HG03175 (cell line): ENCODE measurements around the gene SUMF1.

ENCODE experiments used
- ATAC-seq: cut with Tn5 transposase; IDR thresholded peaks from one replicate; pipeline ENCODE4 v1.9.1; 2021; ENCODE audit warnings: mild to moderate bottlenecking, moderate library complexity; ENCODE audit not compliant: unreplicated experiment

Gene SUMF1

GRCh38 chr3:4418156-4418555, 48.9 kb downstream of the SUMF1 start:
- no peak for ATAC-seq

- ATAC-seq, result no peak
Measured at GRCh38 chr3:4417449-4417848, 49.6 kb downstream of the SUMF1 start.

- no peak for ATAC-seq
Measured at GRCh38 chr3:4416961-4417360, 50.1 kb downstream of the SUMF1 start.

GRCh38 chr3:4416427-4416945, 50.6 kb downstream of the SUMF1 start:
- ATAC-seq, result no peak

GRCh38 chr3:4413467-4413866, 53.6 kb downstream of the SUMF1 start:
- no peak for ATAC-seq

GRCh38 chr3:4411833-4412232, 55.2 kb downstream of the SUMF1 start:
- no peak for ATAC-seq

GRCh38 chr3:4411236-4411635, 55.8 kb downstream of the SUMF1 start:
- no peak for ATAC-seq

- ATAC-seq, result no peak
Measured at GRCh38 chr3:4410606-4411005, 56.5 kb downstream of the SUMF1 start.

- ATAC-seq, result no peak
Measured at GRCh38 chr3:4409971-4410573, 57.0 kb downstream of the SUMF1 start.

GRCh38 chr3:4409415-4409814, 57.7 kb downstream of the SUMF1 start:
- ATAC-seq, result no peak

- ATAC-seq, result no peak
Measured at GRCh38 chr3:4408958-4409357, 58.1 kb downstream of the SUMF1 start.

- ATAC-seq, result no peak
Measured at GRCh38 chr3:4407941-4408340, 59.1 kb downstream of the SUMF1 start.

- peak; percentile 70 for ATAC-seq
Measured at GRCh38 chr3:4406746-4407568, 60.1 kb downstream of the SUMF1 start.

- ATAC-seq, result no peak
Measured at GRCh38 chr3:4404881-4405280, 62.2 kb downstream of the SUMF1 start.

- ATAC-seq, result no peak
Measured at GRCh38 chr3:4401441-4401840, 65.6 kb downstream of the SUMF1 start.

GRCh38 chr3:4399476-4399875, 67.6 kb downstream of the SUMF1 start:
- ATAC-seq, result no peak

GRCh38 chr3:4398941-4399245, 68.2 kb downstream of the SUMF1 start:
- no peak for ATAC-seq

- ATAC-seq, result no peak
Measured at GRCh38 chr3:4398120-4398940, 68.7 kb downstream of the SUMF1 start.

GRCh38 chr3:4397466-4397865, 69.6 kb downstream of the SUMF1 start:
- ATAC-seq, result no peak

- no peak for ATAC-seq
Measured at GRCh38 chr3:4396542-4396941, 70.5 kb downstream of the SUMF1 start.

GRCh38 chr3:4396006-4396405, 71.1 kb downstream of the SUMF1 start:
- ATAC-seq, result no peak

GRCh38 chr3:4395448-4395847, 71.6 kb downstream of the SUMF1 start:
- ATAC-seq, result no peak
